PC-3 (cell line): ENCODE results near the gene THRB.

Experiments
- EZH2 ChIP-seq: fragments of 300-600 bp; sonication (generic); IDR thresholded peaks from one replicate; pipeline ENCODE4 v1.6.1; 2017; ENCODE audit warnings: antibody characterized with exemption, mild to moderate bottlenecking, low read length; ENCODE audit not compliant: unreplicated experiment
- EZH2phosphoT487 ChIP-seq: fragments of 300-600 bp; sonication (generic); IDR thresholded peaks from 2 replicates; pipeline ENCODE4 v1.6.1; 2018; ENCODE audit warnings: mild to moderate bottlenecking, antibody characterized with exemption, low read length, borderline replicate concordance
- TF ChIP-seq, protein P1 (sequence below): fragments of 300-600 bp; sonication (generic); conservative IDR thresholded peaks from 2 replicates; pipeline ENCODE4 v1.5.1; 2017; ENCODE audit warnings: antibody characterized with exemption, low read depth, mild to moderate bottlenecking, low read length

DNA sequence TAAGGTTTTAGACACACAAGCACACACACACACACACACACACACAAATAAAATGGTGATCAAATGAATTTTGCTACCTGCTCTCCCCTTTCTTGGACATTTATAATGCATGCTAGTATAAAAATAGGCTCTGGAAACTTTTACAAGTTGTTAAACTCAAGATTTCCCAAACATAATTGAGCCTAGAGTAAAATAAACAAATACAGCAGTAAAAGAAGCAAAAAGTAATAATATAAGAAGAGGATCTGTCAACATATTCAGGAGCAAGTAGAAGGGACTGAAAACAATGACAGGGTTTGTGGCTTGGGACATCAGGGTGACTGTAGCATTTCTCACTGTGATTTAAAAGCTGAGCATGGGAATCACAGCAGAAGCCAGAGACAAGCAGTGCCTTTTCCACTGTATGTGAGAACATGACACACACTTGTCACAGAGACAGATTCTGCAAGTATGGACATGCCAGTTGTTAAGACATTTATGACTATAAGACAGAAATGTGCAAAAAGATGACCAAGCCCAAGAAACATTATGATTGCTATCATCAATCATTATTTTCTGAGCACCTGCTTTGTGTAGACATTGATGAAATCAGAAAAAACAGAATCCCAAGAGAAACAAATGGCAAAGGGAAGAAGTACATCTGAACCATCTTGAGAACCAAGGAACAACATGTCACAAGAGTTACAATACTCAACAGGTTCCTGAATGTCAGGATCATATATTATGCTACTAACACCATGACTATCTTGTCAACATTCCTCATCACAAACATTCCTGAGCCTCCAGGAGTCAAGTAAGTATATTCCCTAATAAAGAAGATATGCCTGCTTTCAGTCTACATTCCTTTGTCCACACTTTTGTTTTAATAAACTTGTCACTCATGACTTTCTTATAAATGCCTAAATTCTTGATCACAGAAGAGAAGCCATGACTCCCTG lies 7.1 kb downstream of the THRB start:
- TF ChIP-seq, protein P1, sequence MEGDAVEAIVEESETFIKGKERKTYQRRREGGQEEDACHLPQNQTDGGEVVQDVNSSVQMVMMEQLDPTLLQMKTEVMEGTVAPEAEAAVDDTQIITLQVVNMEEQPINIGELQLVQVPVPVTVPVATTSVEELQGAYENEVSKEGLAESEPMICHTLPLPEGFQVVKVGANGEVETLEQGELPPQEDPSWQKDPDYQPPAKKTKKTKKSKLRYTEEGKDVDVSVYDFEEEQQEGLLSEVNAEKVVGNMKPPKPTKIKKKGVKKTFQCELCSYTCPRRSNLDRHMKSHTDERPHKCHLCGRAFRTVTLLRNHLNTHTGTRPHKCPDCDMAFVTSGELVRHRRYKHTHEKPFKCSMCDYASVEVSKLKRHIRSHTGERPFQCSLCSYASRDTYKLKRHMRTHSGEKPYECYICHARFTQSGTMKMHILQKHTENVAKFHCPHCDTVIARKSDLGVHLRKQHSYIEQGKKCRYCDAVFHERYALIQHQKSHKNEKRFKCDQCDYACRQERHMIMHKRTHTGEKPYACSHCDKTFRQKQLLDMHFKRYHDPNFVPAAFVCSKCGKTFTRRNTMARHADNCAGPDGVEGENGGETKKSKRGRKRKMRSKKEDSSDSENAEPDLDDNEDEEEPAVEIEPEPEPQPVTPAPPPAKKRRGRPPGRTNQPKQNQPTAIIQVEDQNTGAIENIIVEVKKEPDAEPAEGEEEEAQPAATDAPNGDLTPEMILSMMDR: no peak
- no peak for TF ChIP-seq EZH2phosphoT487
- TF ChIP-seq EZH2: no peak
